Fibroblast of mammary gland (primary cell): ENCODE results near the gene LRRC32.

Source experiments
- DNase-seq: peaks from one replicate; pipeline ENCODE4 v3.0.0-alpha.2; 2010; ENCODE audit warnings: low read depth
- H3K4me3 ChIP-seq: 2 replicates; pipeline ENCODE4 v1.5.1; 2011; ENCODE audit warnings: low read depth, mild to moderate bottlenecking, low read length, moderate library complexity; ENCODE audit not compliant: control insufficient read depth
- CTCF ChIP-seq: conservative IDR thresholded peaks from 2 replicates; pipeline ENCODE4 v1.5.1; 2011; ENCODE audit warnings: low read depth, low read length, inconsistent platforms; ENCODE audit not compliant: control insufficient read depth, insufficient read depth

The LRRC32 gene

GRCh38 chr11:76661834-76662434 is 8.6 kb downstream of the LRRC32 start:
- no peak overlapping the region for H3K4me3 ChIP-seq
- no peak for DNase-seq
- TF ChIP-seq CTCF, result no peak

GRCh38 chr11:76661306-76661751 is 9.2 kb downstream of the LRRC32 start:
- no peak overlapping the region for H3K4me3 ChIP-seq
- no peak for TF ChIP-seq CTCF
- no peak for DNase-seq

- no peak for TF ChIP-seq CTCF
- H3K4me3 ChIP-seq, result no peak overlapping the region
- DNase-seq, result no peak
These were observed 9.8 kb downstream of the LRRC32 start for GRCh38 chr11:76660533-76661305.

GRCh38 chr11:76659672-76660532 is 10.6 kb downstream of the LRRC32 start:
- no peak for DNase-seq
- TF ChIP-seq CTCF, result no peak
- H3K4me3 ChIP-seq, result no peak overlapping the region

GRCh38 chr11:76658651-76659650 is 11.6 kb downstream of the LRRC32 start:
- DNase-seq, result no peak
- no peak for TF ChIP-seq CTCF
- no peak overlapping the region for H3K4me3 ChIP-seq

- TF ChIP-seq CTCF, result no peak
- H3K4me3 ChIP-seq, result no peak overlapping the region
- DNase-seq, result no peak
These were observed 12.3 kb downstream of the LRRC32 start for GRCh38 chr11:76658231-76658630.
